Smooth muscle cell of the umbilical artery (primary cell): ENCODE measurements around the gene SCN3B. TPM values are rescaled to one million over a fixed set of nuclear protein-coding genes. Genes with fewer than 3 reads are reported as not detected.

Experiments
- total RNA-seq: library from RNA; depleted of rRNA; stranded (reverse); fragments of >200 nt; gene quantifications from 2 replicates; pipeline ENCODE4 v1.2.3, GENCODE V29; 2014

Gene SCN3B
- total RNA-seq = 0.30 and 0.65 TPM in 2 replicates

DNA sequence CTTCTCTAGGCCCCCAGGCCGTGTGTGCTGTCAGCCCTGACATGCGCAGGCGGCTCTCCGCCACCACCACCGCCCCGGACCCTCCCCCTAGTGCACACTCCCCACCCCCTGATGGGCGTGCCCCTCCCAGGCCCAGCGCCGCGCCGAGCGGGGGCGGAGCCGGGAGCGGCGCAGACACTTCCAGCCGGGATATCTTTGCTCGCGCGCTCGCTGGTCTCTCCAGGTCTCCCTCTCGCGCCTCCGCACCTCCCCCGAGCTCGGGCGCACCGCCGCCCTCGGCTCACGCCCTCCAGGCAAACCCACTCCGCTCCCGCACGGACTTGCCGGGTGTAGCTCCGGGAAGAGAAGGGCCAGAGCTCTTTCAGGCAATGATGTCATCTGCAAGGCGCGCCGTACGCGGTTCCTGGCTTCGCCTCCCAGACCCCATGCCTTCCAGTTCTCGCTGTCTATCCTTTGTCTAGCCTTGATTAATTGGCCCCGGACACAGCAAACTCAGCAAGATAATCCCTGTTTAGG, at the start of gene SCN3B:
Gene SCN3B (minus strand): TSS at position 59 of the 516 bp plus-strand sequence. CDS start 823 bp downstream, outside the sequence.

Other genes starting within 250 kb of the SCN3B start
- 7.7 and 10.1 TPM in 2 replicates for gene GRAMD1B, start 224.4 kb downstream of the SCN3B start, total RNA-seq
- 6.2 and 9.6 TPM in 2 replicates for gene ZNF202, start 87.0 kb upstream of the SCN3B start, total RNA-seq
- not detected in 2 replicates for gene OR6X1, start 99.9 kb upstream of the SCN3B start, total RNA-seq
- gene OR6M1, start 151.7 kb upstream of the SCN3B start, total RNA-seq = not detected in 2 replicates
- not detected in 2 replicates for gene TMEM225, start 231.0 kb upstream of the SCN3B start, total RNA-seq
- gene OR8D4, start 247.5 kb upstream of the SCN3B start, total RNA-seq = not detected in 2 replicates